Measurements from ENCODE around the gene P2RY1. TPM values are rescaled to one million over a fixed set of nuclear protein-coding genes. Genes with fewer than 3 reads are reported as not detected.

Gene P2RY1
- total RNA-seq, 1 experiment from 2014 or later, result 6.3 TPM

GRCh38 chr3:152839511-152839910 lies 4.6 kb downstream of the P2RY1 start:
- peaks cover 17% of the 10 kb centered on the region for H3K27me3 Mint-ChIP-seq (ENCODE audit: low read depth)
- Histone ChIP-seq H4K5ac (ENCODE audit: insufficient read length, low read depth, low read length) (no peak overlapping the region), H2AFZ (ENCODE audit: low read length) (no peak overlapping the region), H3K27ac (ENCODE audit: insufficient read length, low read depth, low read length) (no peak overlapping the region), H3K23me2 (ENCODE audit: insufficient read length, low read depth, low read length, poor library complexity, severe bottlenecking) (peaks cover 9% of the 10 kb centered on the region), H2BK5ac (ENCODE audit: insufficient read length, low read length) (no peak overlapping the region), H3K9ac (ENCODE audit: extremely low read depth, insufficient read length, low read length) (no peak overlapping the region), H3K56ac (ENCODE audit: insufficient read length, low read depth, low read length) (no peak overlapping the region), H3T11ph (ENCODE audit: low read length) (no peak overlapping the region), H3K4me1 (ENCODE audit: insufficient read depth, low read length) (0 out of 2 replicates have a peak, but pooled peaks cover 2% of the 10 kb centered on the region), H2BK12ac (ENCODE audit: insufficient read length, low read depth, low read length) (no peak overlapping the region), H3K9me3 (ENCODE audit: control insufficient read depth, low read depth, low read length) (no peaks in the 10 kb centered on the region), H3K4me2 (ENCODE audit: insufficient read depth, insufficient read length, low read length) (peak overlapping the region; percentile 22), H3K79me2 (ENCODE audit: insufficient read depth, low read length) (peaks cover 28% of the 10 kb centered on the region; the same call in 1 of the 2 replicates), H3K23ac (ENCODE audit: insufficient read length, low read depth, low read length) (no peak overlapping the region), H2BK120ac (ENCODE audit: low read depth, low read length, poor library complexity, severe bottlenecking) (no peak overlapping the region), H3K14ac (ENCODE audit: insufficient read depth, low read length) (no peak overlapping the region), H3K27me3 (ENCODE audit: insufficient read depth, low read length) (no peaks in the 10 kb centered on the region), H3K18ac (ENCODE audit: insufficient read length, low read depth, low read length) (no peak overlapping the region), H3K4ac (ENCODE audit: low read depth, low read length) (no peak overlapping the region), H3K79me1 (ENCODE audit: insufficient read depth, low read depth, low read length, poor library complexity, severe bottlenecking) (no peaks in the 10 kb centered on the region), H2BK15ac (ENCODE audit: low read depth, low read length) (no peak overlapping the region), H4K8ac (replicated peaks; ENCODE audit: insufficient read length, low read depth, low read length) (no peak overlapping the region), H4K20me1 (ENCODE audit: control insufficient read depth, insufficient read depth, insufficient read length) (no peaks in the 10 kb centered on the region), H2AK5ac (ENCODE audit: insufficient read length, low read length) (no peak overlapping the region), H4K91ac (ENCODE audit: insufficient read length, low read depth, low read length) (no peak overlapping the region), H2BK20ac (ENCODE audit: low read depth, low read length, poor library complexity, severe bottlenecking) (no peak overlapping the region)
- DNase-seq, result no peak
- H3K36me3 Mint-ChIP-seq (ENCODE audit: insufficient read depth in 1 of 3, low read depth in 3 of 3), result peaks cover 0 to 25% (median 4%) of the 10 kb centered on the region in 3 experiments; a peak in 4 of 7 replicates
- no peak overlapping the region for H3K27ac Mint-ChIP-seq
- WGBS (ENCODE audit: extremely low coverage, insufficient read length, low lambda C conversion rate), result no CpG with 5 or more reads among the region's 1 CpG
- H3K9me3 Mint-ChIP-seq, result 0 out of 5 replicates have a peak, but pooled peaks cover 0 to 2% of the 10 kb centered on the region in 2 experiments
- H3K4me1 Mint-ChIP-seq, result peaks cover 28 to 32% of the 10 kb centered on the region in 2 experiments
- H3K4me3 Mint-ChIP-seq, result peak overlapping the region in 1 of 2 experiments; percentile 93; a peak in 3 of 5 replicates
- no peak for TF ChIP-seq CTCF (conservative IDR thresholded peaks at IDR 0.05)
